NT2/D1 (cell line): ENCODE measurements around the gene ATP8B2.

Source experiments
- YY1 ChIP-seq: IDR thresholded peaks from 2 replicates; pipeline ENCODE4 v1.6.1; 2011; ENCODE audit not compliant: insufficient read length, insufficient read depth
- ZNF274 ChIP-seq: IDR thresholded peaks from 2 replicates; pipeline ENCODE4 v1.6.1; 2011; ENCODE audit warnings: mild to moderate bottlenecking, low read depth, low read length

DNA sequence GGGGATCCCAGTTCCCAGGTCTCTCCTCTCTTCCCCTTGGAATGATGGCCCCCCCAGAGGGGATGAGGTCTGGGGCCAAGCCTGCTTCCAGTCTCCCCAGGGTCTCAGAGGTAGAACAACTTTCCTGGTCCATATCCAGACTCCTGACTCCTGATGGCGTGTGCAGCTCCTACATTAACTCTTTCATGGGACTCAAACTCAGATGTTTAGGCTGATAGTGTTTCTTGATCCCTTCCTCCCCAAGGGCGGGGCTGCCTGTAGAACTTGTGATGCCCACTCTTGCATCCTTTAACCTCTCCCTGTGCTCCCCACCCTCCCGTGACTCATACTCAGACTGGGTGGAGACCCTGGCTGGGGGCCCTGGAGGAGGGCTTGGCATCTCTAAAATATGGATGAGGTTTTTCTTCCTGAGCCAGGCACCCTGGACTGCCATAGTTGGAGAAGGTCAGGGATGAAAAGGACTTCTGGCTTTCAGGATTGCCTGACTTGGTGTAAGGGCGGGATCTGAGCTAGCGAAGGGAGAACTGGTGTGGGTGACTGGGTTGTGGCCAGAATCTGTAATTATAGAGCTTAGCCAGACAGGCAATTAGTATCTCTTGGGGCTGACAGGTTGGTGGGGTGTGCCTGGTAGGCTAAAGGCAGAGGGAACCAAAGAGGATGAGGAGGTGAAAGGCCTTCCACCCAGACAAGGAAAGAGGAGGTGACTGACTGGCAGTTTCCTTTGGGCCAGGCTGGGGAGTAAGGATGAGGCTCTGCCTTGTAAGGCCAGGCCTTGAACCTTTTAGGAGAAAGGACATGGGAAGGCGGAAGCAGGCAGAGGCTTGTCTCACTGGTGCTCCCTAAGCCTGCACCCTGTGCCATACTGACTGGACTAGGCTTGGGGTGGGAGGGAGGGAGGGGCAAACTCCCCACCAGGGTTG lies 1.5 kb downstream of the ATP8B2 start:
- TF ChIP-seq YY1, result peak; percentile 5
- no peak for TF ChIP-seq ZNF274
